MM.1S (cell line): ENCODE data around the gene ITM2C.

Experiments
- CTCF ChIP-seq: fragments of 300-600 bp; sonication (generic); IDR thresholded peaks from 2 replicates; pipeline ENCODE4 v1.5.1; 2016; ENCODE audit warnings: antibody characterized with exemption, low read length, mixed read lengths
- EZH2 ChIP-seq: fragments of 300-600 bp; sonication (generic); optimal IDR thresholded peaks from 2 replicates; pipeline ENCODE3; 2017; ENCODE audit warnings: low read depth, mild to moderate bottlenecking, antibody characterized with exemption, low read length, mixed read lengths

GRCh38 chr2:230865307-230865765, 594 bp downstream of the ITM2C start:
- TF ChIP-seq CTCF (no peak), EZH2 (no peak)
